Measurements from ENCODE around the gene PSPH. TPM values are rescaled to one million over a fixed set of nuclear protein-coding genes. Genes with fewer than 3 reads are reported as not detected.

Gene PSPH
- total RNA-seq, 1 experiment from 2014 or later, result 111 TPM

DNA sequence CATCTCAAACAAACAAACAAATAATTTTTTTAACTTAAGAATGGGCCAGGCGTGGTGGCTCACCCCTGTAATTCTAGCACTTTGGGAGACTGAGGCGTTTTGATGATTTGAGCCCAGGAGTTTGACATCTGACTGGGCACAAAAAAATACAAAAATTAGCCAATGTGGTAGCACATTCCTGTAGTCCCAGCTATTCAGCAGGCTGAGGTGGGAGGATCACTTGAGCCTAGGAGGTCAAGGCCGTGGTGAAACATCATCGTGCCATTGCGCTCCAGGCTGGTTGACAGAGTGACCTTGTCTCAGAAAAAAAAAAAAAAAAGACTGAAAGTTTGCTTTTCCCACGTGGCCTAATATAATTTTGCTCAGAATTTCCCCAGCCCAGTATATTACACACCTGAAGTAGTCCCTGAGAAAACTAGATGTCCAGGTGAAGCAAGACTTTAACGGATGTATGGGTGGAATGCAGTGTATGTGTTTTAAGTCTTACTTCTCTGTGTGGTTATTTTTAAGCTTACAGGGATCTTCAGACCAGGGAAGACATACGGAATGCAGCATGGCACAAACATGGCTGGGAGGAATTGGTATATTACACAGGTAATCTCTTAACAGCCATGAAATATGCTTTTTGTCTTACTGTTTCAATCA, 54.3 kb downstream of the PSPH start:
- H3K4me3 ChIP-seq (ENCODE audit: low read depth, low read length), result no peak overlapping the region
- no peaks in the 10 kb centered on the region for H3K27me3 ChIP-seq (replicated peaks; ENCODE audit: control insufficient read depth, insufficient read depth, low read length)
- H3K4me1 ChIP-seq, result no peaks in the 10 kb centered on the region
- H3K9me3 ChIP-seq, result no peaks in the 10 kb centered on the region
- Mint-ChIP-seq H3K4me3 (ENCODE audit: unreplicated experiment) (no peak overlapping the region), H3K9me3 (ENCODE audit: unreplicated experiment) (no peaks in the 10 kb centered on the region), H3K27me3 (ENCODE audit: insufficient read depth, unreplicated experiment) (no peaks in the 10 kb centered on the region), H3K36me3 (ENCODE audit: insufficient read depth, unreplicated experiment) (peaks cover 50% of the 10 kb centered on the region), H3K27ac (ENCODE audit: unreplicated experiment) (no peak overlapping the region), H3K4me1 (ENCODE audit: low read depth, unreplicated experiment) (no peaks in the 10 kb centered on the region)
- POLR2A ChIA-PET, result no interaction called here
- TF ChIP-seq, protein P1, sequence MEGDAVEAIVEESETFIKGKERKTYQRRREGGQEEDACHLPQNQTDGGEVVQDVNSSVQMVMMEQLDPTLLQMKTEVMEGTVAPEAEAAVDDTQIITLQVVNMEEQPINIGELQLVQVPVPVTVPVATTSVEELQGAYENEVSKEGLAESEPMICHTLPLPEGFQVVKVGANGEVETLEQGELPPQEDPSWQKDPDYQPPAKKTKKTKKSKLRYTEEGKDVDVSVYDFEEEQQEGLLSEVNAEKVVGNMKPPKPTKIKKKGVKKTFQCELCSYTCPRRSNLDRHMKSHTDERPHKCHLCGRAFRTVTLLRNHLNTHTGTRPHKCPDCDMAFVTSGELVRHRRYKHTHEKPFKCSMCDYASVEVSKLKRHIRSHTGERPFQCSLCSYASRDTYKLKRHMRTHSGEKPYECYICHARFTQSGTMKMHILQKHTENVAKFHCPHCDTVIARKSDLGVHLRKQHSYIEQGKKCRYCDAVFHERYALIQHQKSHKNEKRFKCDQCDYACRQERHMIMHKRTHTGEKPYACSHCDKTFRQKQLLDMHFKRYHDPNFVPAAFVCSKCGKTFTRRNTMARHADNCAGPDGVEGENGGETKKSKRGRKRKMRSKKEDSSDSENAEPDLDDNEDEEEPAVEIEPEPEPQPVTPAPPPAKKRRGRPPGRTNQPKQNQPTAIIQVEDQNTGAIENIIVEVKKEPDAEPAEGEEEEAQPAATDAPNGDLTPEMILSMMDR (IDR thresholded peaks at IDR 0.05; ENCODE audit: insufficient read depth in 1 of 2, low read depth in 1 of 2, low read length in 1 of 2, severe bottlenecking in 1 of 2, unreplicated experiment in 1 of 2), result no peak
- intact Hi-C loops (cut with micrococcal nuclease; ENCODE audit: unreplicated experiment), result no loop called here
- peaks cover 1% of the 10 kb centered on the region for H3K36me3 ChIP-seq (ENCODE audit: control insufficient read depth, insufficient read depth, low read length)
- DNase-seq, result no peak
- CTCF ChIA-PET, result interaction anchor here (0.6 kb wide), 1 partner anchor 69 kb away, joined by 3 read pairs; no protein-coding TSS in a partner anchor
- BruUV-seq (replicated peaks), result no TSS peak

DNA sequence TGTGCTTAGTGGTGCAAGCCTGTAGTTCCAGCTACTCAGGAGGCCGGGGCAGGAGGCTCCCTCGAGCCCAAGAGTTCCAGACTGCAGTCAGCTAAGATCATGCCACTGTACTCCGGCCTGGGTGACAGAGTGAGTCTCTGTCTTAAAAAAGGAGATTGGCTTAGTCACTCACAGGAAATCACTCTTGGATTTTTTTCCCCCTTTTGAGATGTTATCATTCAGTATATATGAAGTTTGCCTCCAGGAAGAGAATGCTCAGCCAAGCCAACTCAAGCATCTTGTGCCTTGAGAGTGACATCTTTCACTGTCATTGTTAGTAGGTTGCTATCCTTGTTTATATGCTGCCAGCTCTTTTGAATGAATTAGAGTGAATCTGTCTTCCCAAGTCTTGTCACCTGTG, 58.9 kb downstream of the PSPH start:
- H3K36me3 Mint-ChIP-seq (ENCODE audit: insufficient read depth, unreplicated experiment), result peaks cover 57% of the 10 kb centered on the region
- CTCF ChIA-PET, result no interaction called here
- intact Hi-C loops (cut with micrococcal nuclease; ENCODE audit: unreplicated experiment), result no loop called here
- Histone ChIP-seq H3K27me3 (replicated peaks; ENCODE audit: control insufficient read depth, insufficient read depth, low read length) (no peaks in the 10 kb centered on the region), H3K4me3 (ENCODE audit: low read depth, low read length) (no peak overlapping the region), H3K9me3 (no peaks in the 10 kb centered on the region), H3K4me1 (no peaks in the 10 kb centered on the region), H3K36me3 (ENCODE audit: control insufficient read depth, insufficient read depth, low read length) (peaks cover 1% of the 10 kb centered on the region)
- no peak overlapping the region for H3K27ac Mint-ChIP-seq (ENCODE audit: unreplicated experiment)
- no peaks in the 10 kb centered on the region for H3K9me3 Mint-ChIP-seq (ENCODE audit: unreplicated experiment)
- H3K27me3 Mint-ChIP-seq (ENCODE audit: insufficient read depth, unreplicated experiment), result no peaks in the 10 kb centered on the region
- BruUV-seq (replicated peaks), result no TSS peak
- no peaks in the 10 kb centered on the region for H3K4me1 Mint-ChIP-seq (ENCODE audit: low read depth, unreplicated experiment)
- H3K4me3 Mint-ChIP-seq (ENCODE audit: unreplicated experiment), result no peak overlapping the region
- TF ChIP-seq, protein P1 (IDR thresholded peaks at IDR 0.05; ENCODE audit: insufficient read depth in 1 of 2, low read depth in 1 of 2, low read length in 1 of 2, severe bottlenecking in 1 of 2, unreplicated experiment in 1 of 2), result no peak
- POLR2A ChIA-PET, result no interaction called here
- DNase-seq, result no peak

DNA sequence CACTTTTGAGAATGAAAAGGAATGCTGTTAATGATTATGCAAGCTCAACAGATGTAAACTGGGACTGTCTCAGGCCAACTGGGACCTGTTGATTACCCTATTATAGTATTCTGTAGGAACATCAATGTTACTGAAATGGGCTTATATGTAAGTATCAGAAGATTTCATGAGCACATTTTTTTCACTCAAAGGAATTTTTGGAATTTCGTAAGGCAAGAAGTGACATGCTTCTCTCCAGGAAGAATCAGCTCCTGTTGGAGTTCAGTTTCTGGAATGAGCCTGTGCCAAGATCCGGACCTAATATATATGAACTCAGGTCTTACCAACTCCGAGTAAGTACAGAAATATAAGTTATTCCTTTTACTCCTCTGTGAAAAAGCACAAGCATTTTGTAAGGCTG, 67.7 kb downstream of the PSPH start:
- Mint-ChIP-seq H3K4me3 (ENCODE audit: unreplicated experiment) (no peak overlapping the region), H3K36me3 (ENCODE audit: insufficient read depth, unreplicated experiment) (peaks cover 52% of the 10 kb centered on the region), H3K27ac (ENCODE audit: unreplicated experiment) (no peak overlapping the region), H3K9me3 (ENCODE audit: unreplicated experiment) (no peaks in the 10 kb centered on the region), H3K4me1 (ENCODE audit: low read depth, unreplicated experiment) (no peaks in the 10 kb centered on the region), H3K27me3 (ENCODE audit: insufficient read depth, unreplicated experiment) (no peaks in the 10 kb centered on the region)
- no peaks in the 10 kb centered on the region for H3K9me3 ChIP-seq
- no TSS peak for BruUV-seq (replicated peaks)
- no peaks in the 10 kb centered on the region for H3K27me3 ChIP-seq (replicated peaks; ENCODE audit: control insufficient read depth, insufficient read depth, low read length)
- H3K4me1 ChIP-seq, result peaks cover 8% of the 10 kb centered on the region
- no peak overlapping the region for H3K4me3 ChIP-seq (ENCODE audit: low read depth, low read length)
- ChIA-PET POLR2A (no interaction called here), CTCF (no interaction called here)
- intact Hi-C loops (cut with micrococcal nuclease; ENCODE audit: unreplicated experiment), result no loop called here
- TF ChIP-seq, protein P1 (IDR thresholded peaks at IDR 0.05; ENCODE audit: insufficient read depth in 1 of 2, low read depth in 1 of 2, low read length in 1 of 2, severe bottlenecking in 1 of 2, unreplicated experiment in 1 of 2), result no peak
- DNase-seq, result no peak
- H3K36me3 ChIP-seq (ENCODE audit: control insufficient read depth, insufficient read depth, low read length), result no peaks in the 10 kb centered on the region; the same call in none of the 2 replicates

All from Caco-2 (cell line).